ENCODE data around the gene LRRN2. TPM values are rescaled to one million over a fixed set of nuclear protein-coding genes. Genes with fewer than 3 reads are reported as not detected.
A peak's percentile ranks its signal among the peaks of the same experiment; 100 is the strongest.
"Not testable (repeated sequence)": the region's sequence is repeated elsewhere in the genome, so short reads cannot be mapped to it uniquely, and the experiment has no call there.

LRRN2 gene
- total RNA-seq, 1 experiment from 2014 or later = 5.0 TPM

DNA sequence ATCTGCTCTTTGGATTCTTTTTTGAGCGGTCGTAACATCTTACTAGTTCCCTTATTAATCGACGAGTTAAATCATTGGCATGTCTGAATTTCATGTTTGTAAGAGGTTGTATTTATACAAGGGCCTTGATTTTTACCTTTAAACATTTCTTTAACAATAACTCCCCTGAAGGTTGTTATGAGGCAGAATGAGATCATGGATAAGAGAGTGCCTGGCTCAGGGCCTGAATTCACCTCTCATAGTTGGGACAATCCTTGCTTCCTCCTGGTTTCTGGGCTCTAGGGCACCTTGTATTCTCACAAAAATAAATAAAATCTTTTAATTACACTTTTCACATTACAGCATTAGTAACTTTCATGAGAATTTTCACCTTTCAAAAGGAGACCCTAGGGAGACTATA lies 113.9 kb downstream of the LRRN2 start:
- Histone ChIP-seq H3K9me2 (replicated peaks; ENCODE audit: low read length) (no peaks in the 10 kb centered on the region), H3K4me3 (ENCODE audit: low read length) (no peak overlapping the region), H3K27me3 (ENCODE audit: low read length) (no peaks in the 10 kb centered on the region), H3K9me3 (ENCODE audit: low read length) (peaks cover 5% of the 10 kb centered on the region), H3K9ac (ENCODE audit: low read length) (peak overlapping the region; percentile 68), H4K20me1 (ENCODE audit: low read length) (no peaks in the 10 kb centered on the region), H3K4me2 (ENCODE audit: low read length) (peak overlapping the region; percentile 47), H3F3A (ENCODE audit: low read length, unreplicated experiment) (peaks cover 24% of the 10 kb centered on the region), H3K27ac (ENCODE audit: low read length) (peak overlapping the region; percentile 89), H2AFZ (ENCODE audit: low read length) (no peak overlapping the region), H3K4me1 (ENCODE audit: insufficient read depth, low read length) (peaks cover 66% of the 10 kb centered on the region), H3K79me2 (ENCODE audit: low read length) (no peaks in the 10 kb centered on the region), H3K36me3 (ENCODE audit: low read depth, low read length) (peaks cover 6% of the 10 kb centered on the region)
- no peak for TF ChIP-seq EZH2 (IDR thresholded peaks at IDR 0.05; ENCODE audit: low read length, unreplicated experiment)
- TF ChIP-seq EZH2phosphoT487 (IDR thresholded peaks at IDR 0.05; ENCODE audit: borderline replicate concordance, low read length) = no peak
- no peak for TF ChIP-seq CTCF (conservative IDR thresholded peaks at IDR 0.05; ENCODE audit: low read depth, low read length)
- BruUV-seq (replicated peaks) = no TSS peak
- POLR2A ChIA-PET (ENCODE audit: unreplicated experiment) = no interaction called here
- CTCF ChIA-PET = interaction anchor here (0.7 kb wide), 1 partner anchor 233 kb away, joined by 4 read pairs; no protein-coding TSS in a partner anchor
- peak; percentile 21 for ATAC-seq
- DNase-seq = peak; percentile 91
- intact Hi-C loops (cut with micrococcal nuclease) = loop anchor here (5.0 to 10.0 kb wide), 2 partner anchors 133 to 176 kb away; no protein-coding TSS in a partner anchor

- no peak for TF ChIP-seq EZH2 (IDR thresholded peaks at IDR 0.05; ENCODE audit: low read length, unreplicated experiment)
- no peak for TF ChIP-seq CTCF (conservative IDR thresholded peaks at IDR 0.05; ENCODE audit: low read depth, low read length)
- no peak for TF ChIP-seq EZH2phosphoT487 (IDR thresholded peaks at IDR 0.05; ENCODE audit: borderline replicate concordance, low read length)
- BruUV-seq (replicated peaks) = no TSS peak
- Histone ChIP-seq H3K36me3 (ENCODE audit: low read depth, low read length) (peaks cover 6% of the 10 kb centered on the region), H3K9me2 (replicated peaks; ENCODE audit: low read length) (no peaks in the 10 kb centered on the region), H3K4me1 (ENCODE audit: insufficient read depth, low read length) (peaks cover 69% of the 10 kb centered on the region), H3F3A (ENCODE audit: low read length, unreplicated experiment) (peaks cover 24% of the 10 kb centered on the region), H3K27me3 (ENCODE audit: low read length) (no peaks in the 10 kb centered on the region), H2AFZ (ENCODE audit: low read length) (no peak overlapping the region), H4K20me1 (ENCODE audit: low read length) (no peaks in the 10 kb centered on the region), H3K79me2 (ENCODE audit: low read length) (no peaks in the 10 kb centered on the region), H3K4me2 (ENCODE audit: low read length) (peak overlapping the region; percentile 43), H3K9me3 (ENCODE audit: low read length) (peaks cover 5% of the 10 kb centered on the region), H3K27ac (ENCODE audit: low read length) (peak overlapping the region; percentile 89), H3K4me3 (ENCODE audit: low read length) (0 out of 2 replicates have a peak overlapping the region, but pooled peaks have one; percentile 7), H3K9ac (ENCODE audit: low read length) (peak overlapping the region; percentile 23)
- DNase-seq (no peak), ATAC-seq (no peak)
- intact Hi-C loops (cut with micrococcal nuclease) = loop anchor here (5.0 to 10.0 kb wide), 2 partner anchors 134 to 176 kb away; no protein-coding TSS in a partner anchor
- ChIA-PET POLR2A (ENCODE audit: unreplicated experiment) (no interaction called here), CTCF (interaction anchor here (0.7 kb wide), 1 partner anchor 234 kb away, joined by 4 read pairs; no protein-coding TSS in a partner anchor)
Observed at GRCh38 chr1:204571128-204571527, 114.4 kb downstream of the LRRN2 start.

GRCh38 chr1:204570021-204570420 lies 115.5 kb downstream of the LRRN2 start:
- DNase-seq = peak; percentile 84
- peak overlapping the region; percentile 89 for H3K27ac ChIP-seq (ENCODE audit: low read length)
- CTCF ChIA-PET; ATAC-seq; H3K9me3 ChIP-seq (ENCODE audit: low read length); POLR2A ChIA-PET (ENCODE audit: unreplicated experiment); H3K36me3 ChIP-seq (ENCODE audit: low read depth, low read length); H2AFZ ChIP-seq (ENCODE audit: low read length); H3K79me2 ChIP-seq (ENCODE audit: low read length); H3K27me3 ChIP-seq (ENCODE audit: low read length); H3K9ac ChIP-seq (ENCODE audit: low read length); H3K9me2 ChIP-seq (replicated peaks; ENCODE audit: low read length); BruUV-seq (replicated peaks); H3K4me2 ChIP-seq (ENCODE audit: low read length); H4K20me1 ChIP-seq (ENCODE audit: low read length): not testable (repeated sequence)
- H3K4me1 ChIP-seq (ENCODE audit: insufficient read depth, low read length) = peaks cover 71% of the 10 kb centered on the region
- H3F3A ChIP-seq (ENCODE audit: low read length, unreplicated experiment) = peaks cover 24% of the 10 kb centered on the region
- peak overlapping the region; percentile 6; the same call in 1 of the 2 replicates for H3K4me3 ChIP-seq (ENCODE audit: low read length)
- intact Hi-C loops (cut with micrococcal nuclease) = loop anchor here (5.0 to 10.0 kb wide), 2 partner anchors 135 to 177 kb away; no protein-coding TSS in a partner anchor
